Duodenal mucosa (tissue), 2 donors: ENCODE measurements around the gene ZCCHC14.
A peak's percentile ranks its signal among the peaks of the same experiment; 100 is the strongest.

Experiments used
- H3K27ac ChIP-seq: one replicate; pipeline ENCODE4 v1.7.0; 2013; ENCODE audit warnings: low read depth, low read length
- H3K27me3 ChIP-seq, 2 donors: one replicate each; pipeline ENCODE4 v1.7.0; 2013; ENCODE audit warnings: low read length in 2 of 2, control low read depth in 1 of 2; ENCODE audit not compliant: insufficient read depth in 2 of 2, control insufficient read depth in 1 of 2
- H3K36me3 ChIP-seq, 2 donors: one replicate each; pipeline ENCODE4 v1.7.0; 2013; ENCODE audit warnings: low read length in 2 of 2, control low read depth in 1 of 2; ENCODE audit not compliant: insufficient read depth in 2 of 2, control insufficient read depth in 1 of 2
- H3K4me1 ChIP-seq, 2 donors: one replicate each; pipeline ENCODE4 v1.7.0; 2013; ENCODE audit warnings: low read length in 2 of 2, control low read depth in 1 of 2; ENCODE audit not compliant: insufficient read depth in 2 of 2, control insufficient read depth in 1 of 2
- H3K4me3 ChIP-seq, 2 donors: one replicate each; pipeline ENCODE4 v1.7.0; 2013; ENCODE audit warnings: low read length in 2 of 2, low read depth in 1 of 2
- H3K9ac ChIP-seq, 2 donors: one replicate each; pipeline ENCODE4 v1.7.0; 2013; ENCODE audit warnings: low read length in 2 of 2, low read depth in 1 of 2
- H3K9me3 ChIP-seq, 2 donors: one replicate each; pipeline ENCODE4 v1.7.0; 2013; ENCODE audit warnings: low read length in 2 of 2, control low read depth in 1 of 2; ENCODE audit not compliant: control insufficient read depth in 1 of 2

ZCCHC14 gene

DNA sequence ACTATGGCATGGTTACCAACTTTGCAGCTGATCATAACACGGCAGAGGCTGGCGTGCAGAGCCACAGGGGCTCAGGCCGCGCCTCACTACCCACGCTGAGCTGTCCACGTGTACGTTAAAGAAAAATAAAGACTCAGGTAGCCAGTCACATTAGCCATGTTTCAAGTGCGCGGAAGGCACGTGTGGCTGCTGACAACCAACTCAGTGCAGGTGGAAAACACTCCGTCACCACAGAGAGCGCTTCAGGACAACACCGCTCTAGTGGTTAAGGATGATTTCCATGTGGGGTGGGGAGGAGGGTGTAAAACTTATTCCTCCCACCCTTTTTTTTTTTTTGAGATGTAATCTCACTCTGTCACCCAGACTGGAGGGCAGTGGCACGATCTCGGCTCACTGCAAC lies 33.8 kb downstream of the ZCCHC14 start:
- Histone ChIP-seq H3K27me3 (no peaks in the 10 kb centered on the region), H3K27ac (no peak overlapping the region), H3K36me3 (peaks cover 8 to 26% of the 10 kb centered on the region in 2 donors), H3K9ac (no peak overlapping the region), H3K9me3 (no peaks in the 10 kb centered on the region), H3K4me3 (no peak overlapping the region), H3K4me1 (peaks cover 38 to 48% of the 10 kb centered on the region in 2 donors)

DNA sequence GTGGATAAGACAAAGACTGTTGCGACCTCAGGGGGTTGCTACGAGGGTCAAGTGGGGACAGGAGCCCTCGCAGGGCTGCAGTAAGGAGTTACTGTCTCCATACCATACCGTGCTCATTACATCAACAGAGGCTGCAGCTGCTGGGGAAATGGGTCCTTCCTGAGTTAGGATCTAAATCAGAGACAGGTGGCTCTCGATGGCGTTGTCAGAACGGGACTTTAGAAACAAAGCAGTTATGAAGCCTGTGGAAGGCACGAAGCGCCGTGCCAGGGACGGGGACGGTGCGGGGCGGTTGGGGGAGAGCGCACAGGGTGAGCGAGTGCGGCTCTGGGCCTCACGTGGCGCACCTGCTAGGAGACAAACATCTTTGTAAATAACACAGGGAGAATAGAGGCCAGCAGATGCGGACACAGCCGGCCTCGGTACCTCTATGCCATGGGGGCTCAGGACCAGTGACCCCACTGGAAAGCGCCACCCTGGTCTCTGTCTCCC lies 34.4 kb downstream of the ZCCHC14 start:
- Histone ChIP-seq H3K4me1 (peaks cover 33 to 43% of the 10 kb centered on the region in 2 donors), H3K9me3 (no peaks in the 10 kb centered on the region), H3K36me3 (peaks cover 8 to 26% of the 10 kb centered on the region in 2 donors), H3K4me3 (no peak overlapping the region), H3K27ac (no peak overlapping the region), H3K9ac (no peak overlapping the region), H3K27me3 (no peaks in the 10 kb centered on the region)

- H3K27me3 ChIP-seq, result no peaks in the 10 kb centered on the region
- no peak overlapping the region for H3K4me3 ChIP-seq
- no peak overlapping the region for H3K27ac ChIP-seq
- H3K9me3 ChIP-seq, result no peaks in the 10 kb centered on the region
- H3K36me3 ChIP-seq, result peaks cover 10 to 28% of the 10 kb centered on the region in 2 donors
- peaks cover 33 to 42% of the 10 kb centered on the region in 2 donors for H3K4me1 ChIP-seq
- H3K9ac ChIP-seq, result no peak overlapping the region
Measured at GRCh38 chr16:87457709-87458423, 35.0 kb downstream of the ZCCHC14 start.

DNA sequence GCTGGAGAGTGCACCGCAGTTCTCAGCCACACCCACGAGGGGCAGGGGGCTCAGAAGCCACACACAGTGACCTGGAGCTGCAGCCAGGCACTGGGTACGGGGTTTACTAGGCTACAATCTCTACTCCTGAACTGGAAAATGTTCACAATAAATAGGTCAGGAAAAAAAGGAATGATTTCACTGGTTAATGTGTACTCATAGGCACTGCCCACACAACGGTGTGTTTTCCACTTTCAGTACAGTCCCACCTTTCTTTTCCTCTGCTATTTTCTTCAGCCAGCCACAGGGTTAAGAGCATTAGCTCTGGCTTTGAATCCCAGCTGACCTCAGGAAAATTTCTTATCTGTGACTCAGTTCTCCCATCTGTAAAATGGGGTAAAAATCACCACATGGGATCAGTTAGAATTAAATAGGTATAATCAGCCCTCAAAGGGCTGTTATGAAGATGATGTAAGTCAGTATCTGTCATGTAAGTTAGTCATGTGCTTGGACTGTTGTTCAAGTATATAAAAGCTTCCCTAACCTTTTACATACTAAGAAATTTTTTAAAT lies 35.7 kb downstream of the ZCCHC14 start:
- peaks cover 12 to 35% of the 10 kb centered on the region in 2 donors for H3K36me3 ChIP-seq
- no peak overlapping the region for H3K27ac ChIP-seq
- peak overlapping the region; percentile 7 to 25 for H3K4me3 ChIP-seq
- peak overlapping the region in 1 of 2 donors; percentile 19 for H3K9ac ChIP-seq
- H3K27me3 ChIP-seq, result no peaks in the 10 kb centered on the region
- peaks cover 33 to 40% of the 10 kb centered on the region in 2 donors for H3K4me1 ChIP-seq
- no peaks in the 10 kb centered on the region for H3K9me3 ChIP-seq

GRCh38 chr16:87454391-87454790 lies 38.4 kb downstream of the ZCCHC14 start:
- H3K9me3 ChIP-seq, result no peaks in the 10 kb centered on the region
- no peaks in the 10 kb centered on the region for H3K27me3 ChIP-seq
- no peak overlapping the region for H3K9ac ChIP-seq
- H3K36me3 ChIP-seq, result peaks cover 12 to 46% of the 10 kb centered on the region in 2 donors
- H3K27ac ChIP-seq, result no peak overlapping the region
- no peak overlapping the region for H3K4me3 ChIP-seq
- peaks cover 23 to 26% of the 10 kb centered on the region in 2 donors for H3K4me1 ChIP-seq

DNA sequence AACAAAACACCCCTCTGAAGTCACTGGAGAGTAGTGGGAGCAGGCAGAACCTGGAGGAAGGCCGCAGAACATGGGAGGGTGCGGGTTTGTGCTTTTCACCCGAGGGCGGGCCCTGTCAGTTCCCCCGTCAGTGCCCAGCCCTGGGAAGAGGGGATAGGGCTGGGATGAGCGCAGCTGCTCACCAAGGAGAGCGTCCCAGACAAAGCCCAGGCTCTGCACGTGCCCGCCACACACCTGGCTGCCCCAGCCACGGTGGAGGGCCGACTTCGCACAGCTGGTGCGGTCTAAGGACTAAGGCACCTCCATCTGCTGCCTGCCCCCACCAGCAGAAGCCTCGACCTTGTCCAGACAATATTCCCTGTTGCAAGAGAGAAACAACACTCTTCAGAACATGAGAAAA lies 39.5 kb downstream of the ZCCHC14 start:
- Histone ChIP-seq H3K4me1 (peaks cover 23 to 26% of the 10 kb centered on the region in 2 donors), H3K27ac (no peak overlapping the region), H3K4me3 (no peak overlapping the region), H3K36me3 (peaks cover 11 to 45% of the 10 kb centered on the region in 2 donors), H3K27me3 (no peaks in the 10 kb centered on the region), H3K9ac (no peak overlapping the region), H3K9me3 (no peaks in the 10 kb centered on the region)

- Histone ChIP-seq H3K9ac (no peak overlapping the region), H3K4me1 (peaks cover 10% of the 10 kb centered on the region in 2 donors), H3K9me3 (no peaks in the 10 kb centered on the region), H3K27ac (no peak overlapping the region), H3K27me3 (no peaks in the 10 kb centered on the region), H3K36me3 (peaks cover 8 to 55% of the 10 kb centered on the region in 2 donors), H3K4me3 (no peak overlapping the region)
Measured at GRCh38 chr16:87451563-87452210, 41.1 kb downstream of the ZCCHC14 start.

- Histone ChIP-seq H3K27me3 (no peaks in the 10 kb centered on the region), H3K36me3 (peaks cover 16 to 67% of the 10 kb centered on the region in 2 donors), H3K9me3 (no peaks in the 10 kb centered on the region), H3K4me1 (no peaks in the 10 kb centered on the region), H3K4me3 (no peak overlapping the region), H3K9ac (no peak overlapping the region), H3K27ac (no peak overlapping the region)
Measured at GRCh38 chr16:87448866-87449265, 44.0 kb downstream of the ZCCHC14 start.

DNA sequence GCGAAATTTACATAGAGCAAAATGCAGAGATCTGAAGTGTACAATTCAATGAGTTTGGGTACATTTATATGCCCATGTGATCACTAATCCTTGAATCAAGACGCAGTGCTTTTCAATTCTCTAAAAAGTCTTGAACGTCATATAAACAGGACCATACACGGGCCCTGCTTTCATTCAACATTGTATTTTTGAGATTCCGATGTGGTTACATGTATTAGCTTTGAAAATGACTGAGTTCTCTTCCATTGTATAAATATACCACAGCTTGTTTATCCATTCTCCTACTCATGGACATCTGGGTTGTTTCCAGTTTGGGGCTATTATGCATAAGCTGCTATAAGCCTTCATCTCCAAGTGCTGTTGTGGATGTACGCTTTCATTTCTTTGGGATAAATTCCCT lies 45.5 kb downstream of the ZCCHC14 start:
- H3K9ac ChIP-seq, result no peak overlapping the region
- H3K4me1 ChIP-seq, result no peaks in the 10 kb centered on the region

DNA sequence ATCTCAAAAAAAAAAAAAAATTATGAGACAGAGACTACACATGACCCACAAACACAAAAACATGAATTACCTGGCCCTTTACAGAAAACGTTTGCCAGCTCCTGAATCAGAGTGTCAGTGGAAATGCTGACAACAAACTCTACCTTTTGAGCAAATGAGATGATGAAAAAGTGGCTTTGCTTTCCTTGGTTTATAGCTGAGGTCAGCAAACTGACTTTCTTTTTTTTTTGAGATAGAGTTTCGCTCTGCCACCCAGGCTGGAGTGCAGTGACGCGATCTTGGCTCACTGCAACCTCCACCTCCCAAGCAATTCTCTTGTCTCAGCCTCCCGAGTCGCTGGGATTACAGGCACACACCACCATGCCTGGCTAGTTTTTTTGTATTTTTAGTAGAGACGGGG lies 46.3 kb downstream of the ZCCHC14 start:
- H3K27me3 ChIP-seq, result no peaks in the 10 kb centered on the region
- no peak overlapping the region for H3K4me3 ChIP-seq
- H3K9ac ChIP-seq, result no peak overlapping the region
- peaks cover 8 to 61% of the 10 kb centered on the region in 2 donors for H3K36me3 ChIP-seq
- H3K4me1 ChIP-seq, result no peaks in the 10 kb centered on the region
- no peaks in the 10 kb centered on the region for H3K9me3 ChIP-seq
- H3K27ac ChIP-seq, result no peak overlapping the region

More for the DNA sequence above, 45.5 kb downstream of the ZCCHC14 start:
- H3K4me3 ChIP-seq, result no peak overlapping the region
- no peak overlapping the region for H3K27ac ChIP-seq
- no peaks in the 10 kb centered on the region for H3K27me3 ChIP-seq
- H3K36me3 ChIP-seq, result peaks cover 13 to 61% of the 10 kb centered on the region in 2 donors
- no peaks in the 10 kb centered on the region for H3K9me3 ChIP-seq
